ENCODE results near the gene PORCN. TPM values are rescaled to one million over a fixed set of nuclear protein-coding genes. Genes with fewer than 3 reads are reported as not detected.

The PORCN gene
- total and polyA plus RNA-seq, 9 of the 15 experiments (the other 6 are each of a cell fraction or from before 2014, with no cell fraction given): 0.34 to 5.1 (median 2.8) TPM

DNA sequence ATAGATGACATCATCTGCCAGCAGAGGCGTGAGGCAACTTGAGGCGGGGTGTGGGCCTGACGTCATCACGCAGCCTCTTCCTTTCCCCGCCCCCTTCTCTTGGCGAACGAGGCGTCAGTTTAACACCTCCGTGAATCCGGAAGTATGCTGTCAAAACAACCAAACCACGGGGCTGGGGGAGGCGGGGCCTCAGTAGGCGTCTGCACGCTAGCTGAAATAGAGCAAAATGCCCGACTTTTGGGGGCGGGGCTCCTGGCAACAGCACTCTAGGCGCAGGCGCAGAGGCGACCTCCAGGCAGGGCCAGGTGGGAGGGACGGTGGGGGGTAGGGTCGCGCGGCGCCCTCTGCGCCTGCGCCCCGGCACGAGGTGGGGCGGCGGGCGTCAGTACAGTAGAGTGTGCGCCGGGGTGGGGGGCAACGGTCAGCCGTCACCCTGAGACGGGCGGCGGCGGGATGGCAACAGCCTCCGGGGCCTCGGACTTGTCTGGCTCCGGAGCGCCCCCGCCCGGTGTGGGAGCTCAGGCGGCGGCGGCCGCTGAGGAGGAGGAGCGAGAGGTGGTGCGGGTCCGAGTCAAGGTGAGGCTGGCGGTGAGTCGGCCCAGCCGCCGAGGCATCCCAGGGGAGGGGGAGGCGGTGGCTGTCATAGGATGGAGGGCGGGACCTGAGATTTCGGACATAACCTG lies 30.7 kb downstream of the PORCN start, which contains the start of gene TBC1D25 (continued):
- peak; percentile 89; the same call in 1 of the 2 replicates for TF ChIP-seq ZNF165 (CRISPR knock-in tag; IDR thresholded peaks at IDR 0.05; ENCODE audit: borderline replicate concordance)
- TF ChIP-seq HIVEP1 (CRISPR knock-in tag; IDR thresholded peaks at IDR 0.05): no peak
- TF ChIP-seq ARHGAP35 (IDR thresholded peaks at IDR 0.05; ENCODE audit: partially characterized antibody): no peak
- TF ChIP-seq, protein P1, sequence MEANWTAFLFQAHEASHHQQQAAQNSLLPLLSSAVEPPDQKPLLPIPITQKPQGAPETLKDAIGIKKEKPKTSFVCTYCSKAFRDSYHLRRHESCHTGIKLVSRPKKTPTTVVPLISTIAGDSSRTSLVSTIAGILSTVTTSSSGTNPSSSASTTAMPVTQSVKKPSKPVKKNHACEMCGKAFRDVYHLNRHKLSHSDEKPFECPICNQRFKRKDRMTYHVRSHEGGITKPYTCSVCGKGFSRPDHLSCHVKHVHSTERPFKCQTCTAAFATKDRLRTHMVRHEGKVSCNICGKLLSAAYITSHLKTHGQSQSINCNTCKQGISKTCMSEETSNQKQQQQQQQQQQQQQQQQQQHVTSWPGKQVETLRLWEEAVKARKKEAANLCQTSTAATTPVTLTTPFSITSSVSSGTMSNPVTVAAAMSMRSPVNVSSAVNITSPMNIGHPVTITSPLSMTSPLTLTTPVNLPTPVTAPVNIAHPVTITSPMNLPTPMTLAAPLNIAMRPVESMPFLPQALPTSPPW (CRISPR knock-in tag; IDR thresholded peaks at IDR 0.05): peak; percentile 74
- TF ChIP-seq ZNF311 (CRISPR knock-in tag; IDR thresholded peaks at IDR 0.05): no peak
- peak; percentile 64 for TF ChIP-seq FOSL1 (tag; conservative IDR thresholded peaks at IDR 0.05)
- peak in 1 of 2 experiments; percentile 32; a peak in 1 of 4 replicates for TF ChIP-seq RCOR1 (IDR thresholded peaks at IDR 0.05; ENCODE audit: borderline replicate concordance in 1 of 2, low read depth in 2 of 2, low read length in 2 of 2)
- TF ChIP-seq, protein P2, sequence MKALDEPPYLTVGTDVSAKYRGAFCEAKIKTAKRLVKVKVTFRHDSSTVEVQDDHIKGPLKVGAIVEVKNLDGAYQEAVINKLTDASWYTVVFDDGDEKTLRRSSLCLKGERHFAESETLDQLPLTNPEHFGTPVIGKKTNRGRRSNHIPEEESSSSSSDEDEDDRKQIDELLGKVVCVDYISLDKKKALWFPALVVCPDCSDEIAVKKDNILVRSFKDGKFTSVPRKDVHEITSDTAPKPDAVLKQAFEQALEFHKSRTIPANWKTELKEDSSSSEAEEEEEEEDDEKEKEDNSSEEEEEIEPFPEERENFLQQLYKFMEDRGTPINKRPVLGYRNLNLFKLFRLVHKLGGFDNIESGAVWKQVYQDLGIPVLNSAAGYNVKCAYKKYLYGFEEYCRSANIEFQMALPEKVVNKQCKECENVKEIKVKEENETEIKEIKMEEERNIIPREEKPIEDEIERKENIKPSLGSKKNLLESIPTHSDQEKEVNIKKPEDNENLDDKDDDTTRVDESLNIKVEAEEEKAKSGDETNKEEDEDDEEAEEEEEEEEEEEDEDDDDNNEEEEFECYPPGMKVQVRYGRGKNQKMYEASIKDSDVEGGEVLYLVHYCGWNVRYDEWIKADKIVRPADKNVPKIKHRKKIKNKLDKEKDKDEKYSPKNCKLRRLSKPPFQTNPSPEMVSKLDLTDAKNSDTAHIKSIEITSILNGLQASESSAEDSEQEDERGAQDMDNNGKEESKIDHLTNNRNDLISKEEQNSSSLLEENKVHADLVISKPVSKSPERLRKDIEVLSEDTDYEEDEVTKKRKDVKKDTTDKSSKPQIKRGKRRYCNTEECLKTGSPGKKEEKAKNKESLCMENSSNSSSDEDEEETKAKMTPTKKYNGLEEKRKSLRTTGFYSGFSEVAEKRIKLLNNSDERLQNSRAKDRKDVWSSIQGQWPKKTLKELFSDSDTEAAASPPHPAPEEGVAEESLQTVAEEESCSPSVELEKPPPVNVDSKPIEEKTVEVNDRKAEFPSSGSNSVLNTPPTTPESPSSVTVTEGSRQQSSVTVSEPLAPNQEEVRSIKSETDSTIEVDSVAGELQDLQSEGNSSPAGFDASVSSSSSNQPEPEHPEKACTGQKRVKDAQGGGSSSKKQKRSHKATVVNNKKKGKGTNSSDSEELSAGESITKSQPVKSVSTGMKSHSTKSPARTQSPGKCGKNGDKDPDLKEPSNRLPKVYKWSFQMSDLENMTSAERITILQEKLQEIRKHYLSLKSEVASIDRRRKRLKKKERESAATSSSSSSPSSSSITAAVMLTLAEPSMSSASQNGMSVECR (CRISPR knock-in tag; IDR thresholded peaks at IDR 0.05): peak; percentile 60; the same call in 1 of the 2 replicates
- TF ChIP-seq NR2C2 (CRISPR knock-in tag; IDR thresholded peaks at IDR 0.05): no peak
- no peak; the same call in 1 of the 2 replicates for TF ChIP-seq NR2C2 (tag; IDR thresholded peaks at IDR 0.05)
- no peak for TF ChIP-seq ZBTB8A (IDR thresholded peaks at IDR 0.05; ENCODE audit: partially characterized antibody)
- TF ChIP-seq, protein P3, sequence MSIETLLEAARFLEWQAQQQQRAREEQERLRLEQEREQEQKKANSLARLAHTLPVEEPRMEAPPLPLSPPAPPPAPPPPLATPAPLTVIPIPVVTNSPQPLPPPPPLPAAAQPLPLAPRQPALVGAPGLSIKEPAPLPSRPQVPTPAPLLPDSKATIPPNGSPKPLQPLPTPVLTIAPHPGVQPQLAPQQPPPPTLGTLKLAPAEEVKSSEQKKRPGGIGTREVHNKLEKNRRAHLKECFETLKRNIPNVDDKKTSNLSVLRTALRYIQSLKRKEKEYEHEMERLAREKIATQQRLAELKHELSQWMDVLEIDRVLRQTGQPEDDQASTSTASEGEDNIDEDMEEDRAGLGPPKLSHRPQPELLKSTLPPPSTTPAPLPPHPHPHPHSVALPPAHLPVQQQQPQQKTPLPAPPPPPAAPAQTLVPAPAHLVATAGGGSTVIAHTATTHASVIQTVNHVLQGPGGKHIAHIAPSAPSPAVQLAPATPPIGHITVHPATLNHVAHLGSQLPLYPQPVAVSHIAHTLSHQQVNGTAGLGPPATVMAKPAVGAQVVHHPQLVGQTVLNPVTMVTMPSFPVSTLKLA (conservative IDR thresholded peaks at IDR 0.05): peak; percentile 93 to 97
- TF ChIP-seq MCM3 (IDR thresholded peaks at IDR 0.05): no peak
- peak; percentile 31 for TF ChIP-seq RBM25 (IDR thresholded peaks at IDR 0.05; ENCODE audit: low read depth, low read length, severe bottlenecking)
- no peak for TF ChIP-seq XRCC4 (IDR thresholded peaks at IDR 0.05; ENCODE audit: extremely low read depth, insufficient read depth, insufficient read length)
- TF ChIP-seq FOXJ3 (CRISPR knock-in tag; IDR thresholded peaks at IDR 0.05): no peak
- TF ChIP-seq NBN (IDR thresholded peaks at IDR 0.05; ENCODE audit: low read depth): 0 out of 2 replicates have a peak, but pooled peaks have one; percentile 29
- TF ChIP-seq, protein P4, sequence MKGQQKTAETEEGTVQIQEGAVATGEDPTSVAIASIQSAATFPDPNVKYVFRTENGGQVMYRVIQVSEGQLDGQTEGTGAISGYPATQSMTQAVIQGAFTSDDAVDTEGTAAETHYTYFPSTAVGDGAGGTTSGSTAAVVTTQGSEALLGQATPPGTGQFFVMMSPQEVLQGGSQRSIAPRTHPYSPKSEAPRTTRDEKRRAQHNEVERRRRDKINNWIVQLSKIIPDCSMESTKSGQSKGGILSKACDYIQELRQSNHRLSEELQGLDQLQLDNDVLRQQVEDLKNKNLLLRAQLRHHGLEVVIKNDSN (CRISPR knock-in tag; IDR thresholded peaks at IDR 0.05): peak; percentile 37; the same call in 1 of the 2 replicates
- peak; percentile 32; the same call in 1 of the 2 replicates for TF ChIP-seq ZFX (CRISPR knock-in tag; IDR thresholded peaks at IDR 0.05)
- TF ChIP-seq FOXP1 (CRISPR knock-in tag; IDR thresholded peaks at IDR 0.05): no peak
